ENCODE results near the gene ALOXE3.

The ALOXE3 gene

DNA sequence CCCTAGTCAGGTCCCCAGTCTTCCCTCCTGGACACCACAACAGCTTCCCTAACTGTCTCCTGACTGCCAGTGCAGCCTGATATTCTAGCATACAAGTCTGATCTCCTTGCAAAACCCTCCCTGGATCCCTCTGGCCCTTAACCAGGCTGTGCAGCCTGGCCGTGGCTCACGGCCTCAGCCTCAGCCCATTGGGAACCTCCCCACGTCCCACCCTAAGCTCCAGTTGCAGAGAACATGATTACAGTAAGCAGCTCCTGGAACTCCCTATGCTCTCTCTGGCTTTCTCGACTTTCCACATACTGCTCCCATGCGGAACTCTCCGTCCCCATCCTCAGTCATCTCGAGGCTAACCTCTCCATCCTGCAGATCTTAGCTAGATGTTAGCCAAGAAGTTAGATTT, 43.8 kb downstream of the ALOXE3 start:
- Mint-ChIP-seq H3K4me1 (peaks cover 20% of the 10 kb centered on the region), H3K27me3 (peaks cover 34% of the 10 kb centered on the region)
- DNase-seq (ENCODE audit: low spot score in 2 of 2), result no peak

DNA sequence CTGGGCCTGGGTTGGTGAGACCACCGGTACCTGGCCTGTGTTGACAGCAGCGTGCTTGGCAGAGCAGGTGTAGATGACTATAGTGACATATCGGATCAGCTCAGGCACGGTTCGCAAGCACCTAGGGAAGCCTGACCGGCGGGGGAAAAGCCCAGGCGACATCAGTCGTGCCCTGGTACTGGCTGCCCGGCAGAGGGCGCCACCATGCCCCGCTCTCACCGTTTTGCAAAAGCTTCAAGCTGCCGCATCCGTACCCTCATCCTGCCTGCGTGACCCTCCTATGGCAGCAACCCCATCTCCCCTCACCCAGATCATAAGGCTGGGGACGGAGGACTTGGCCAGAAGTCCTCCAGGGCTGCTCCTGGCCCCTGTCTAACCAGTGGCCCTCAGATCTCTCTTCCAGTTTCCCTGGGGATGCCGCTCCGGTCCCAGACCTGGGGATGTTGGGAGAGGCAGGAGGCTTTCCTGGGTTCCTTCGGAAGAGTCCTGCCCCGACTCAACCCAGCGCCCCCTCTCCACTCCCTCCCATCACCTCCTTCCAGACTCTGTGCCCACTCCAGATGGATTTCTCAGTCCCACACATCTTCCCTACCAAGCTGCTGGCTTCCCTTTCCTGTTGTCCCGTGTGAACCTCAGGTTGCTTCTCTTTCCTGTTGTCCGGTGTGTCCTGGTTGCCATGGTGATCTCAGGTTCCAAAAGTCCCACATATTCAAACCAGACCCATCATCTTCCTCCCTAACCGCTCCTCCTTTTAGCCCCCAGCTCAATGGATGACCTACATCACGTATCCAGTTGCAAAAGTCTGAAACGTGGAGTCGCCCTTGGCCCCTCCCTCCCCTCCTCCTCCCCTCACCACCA, 44.5 kb downstream of the ALOXE3 start:
- H3K27ac Mint-ChIP-seq, result peak overlapping the region; percentile 98
- peaks cover 21% of the 10 kb centered on the region for H3K4me1 Mint-ChIP-seq
- H3K4me3 Mint-ChIP-seq, result peak overlapping the region; percentile 80
- DNase-seq (ENCODE audit: low spot score in 2 of 2) (peak; percentile 91 to 94), ATAC-seq (ENCODE audit: low read depth) (peak; percentile 99)
- H3K27me3 Mint-ChIP-seq, result peaks cover 34% of the 10 kb centered on the region
- H3K9me3 Mint-ChIP-seq, result no peaks in the 10 kb centered on the region
- H3K36me3 Mint-ChIP-seq, result no peaks in the 10 kb centered on the region

More for the DNA sequence above, 43.8 kb downstream of the ALOXE3 start:
- H3K9me3 Mint-ChIP-seq, result no peaks in the 10 kb centered on the region
- no peaks in the 10 kb centered on the region for H3K36me3 Mint-ChIP-seq
- H3K4me3 Mint-ChIP-seq, result no peak overlapping the region
- no peak for ATAC-seq (ENCODE audit: low read depth)
- peak overlapping the region; percentile 98 for H3K27ac Mint-ChIP-seq

DNA sequence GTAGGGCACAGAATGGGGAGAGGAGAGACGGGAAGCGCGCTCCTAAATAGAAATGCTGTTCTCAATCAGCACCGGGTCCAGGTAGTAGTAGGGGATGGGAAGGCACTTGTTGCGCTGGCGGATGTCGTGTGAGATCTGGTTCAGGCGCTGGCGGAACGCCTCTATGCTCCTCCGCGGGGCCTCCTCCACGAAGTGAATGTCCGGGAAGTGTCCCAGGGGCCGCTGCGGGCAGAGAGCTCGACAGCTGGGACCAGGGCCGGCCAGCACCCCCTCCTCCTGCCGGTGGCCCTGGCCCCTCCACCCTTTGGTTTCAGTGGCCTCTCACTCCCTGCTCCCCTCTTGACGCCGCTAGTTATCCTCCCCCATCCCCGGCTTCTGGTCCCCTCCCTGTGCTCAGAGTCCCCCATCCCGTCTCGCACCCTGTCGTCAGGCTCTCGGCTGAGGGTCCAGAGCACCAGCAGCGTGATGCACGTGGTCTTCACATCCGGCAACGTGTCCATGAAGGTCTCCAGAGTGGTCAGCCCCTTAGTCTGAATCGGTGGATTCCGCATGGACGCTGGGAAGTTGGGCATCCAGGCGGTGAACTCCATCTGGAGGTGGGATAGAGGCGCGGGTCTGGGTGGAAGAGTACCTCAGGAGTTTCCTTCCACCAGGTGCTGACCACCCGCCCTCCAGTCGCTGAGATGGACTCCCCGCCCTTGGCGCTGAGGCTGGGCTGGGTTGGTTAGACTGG, 45.4 kb downstream of the ALOXE3 start:
- DNase-seq (ENCODE audit: low spot score in 2 of 2) (no peak), ATAC-seq (ENCODE audit: low read depth) (no peak)
- H3K4me3 Mint-ChIP-seq, result peak overlapping the region; percentile 80
- H3K27me3 Mint-ChIP-seq, result peaks cover 37% of the 10 kb centered on the region
- no peaks in the 10 kb centered on the region for H3K36me3 Mint-ChIP-seq
- H3K9me3 Mint-ChIP-seq, result no peaks in the 10 kb centered on the region
- H3K27ac Mint-ChIP-seq, result peak overlapping the region; percentile 98
- peaks cover 22% of the 10 kb centered on the region for H3K4me1 Mint-ChIP-seq

DNA sequence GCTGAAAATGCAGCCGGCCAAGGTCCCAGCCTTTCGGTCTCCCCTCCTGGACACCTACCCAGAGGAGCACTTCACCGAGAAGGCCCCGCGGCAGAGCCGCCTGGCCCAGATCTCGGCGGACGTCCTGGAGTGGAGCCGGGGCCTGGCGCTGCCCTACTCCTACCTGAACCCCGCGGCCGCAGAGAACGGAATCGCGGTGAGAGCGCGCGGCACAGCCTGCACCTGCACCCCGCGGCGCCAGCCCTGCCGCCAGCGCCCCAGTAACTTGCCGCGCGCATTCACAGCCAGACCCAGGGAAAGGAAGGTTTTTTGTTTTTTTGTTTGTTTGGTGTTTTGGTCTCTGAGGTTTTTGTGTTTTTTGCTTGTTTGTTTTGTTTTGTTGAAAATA, 46.0 kb downstream of the ALOXE3 start:
- no peaks in the 10 kb centered on the region for H3K36me3 Mint-ChIP-seq
- H3K27ac Mint-ChIP-seq, result peak overlapping the region; percentile 98
- no peaks in the 10 kb centered on the region for H3K9me3 Mint-ChIP-seq
- peaks cover 22% of the 10 kb centered on the region for H3K4me1 Mint-ChIP-seq
- H3K27me3 Mint-ChIP-seq, result peaks cover 34% of the 10 kb centered on the region
- H3K4me3 Mint-ChIP-seq, result peak overlapping the region; percentile 65
- ATAC-seq (ENCODE audit: low read depth) (no peak), DNase-seq (ENCODE audit: low spot score in 2 of 2) (no peak)

DNA sequence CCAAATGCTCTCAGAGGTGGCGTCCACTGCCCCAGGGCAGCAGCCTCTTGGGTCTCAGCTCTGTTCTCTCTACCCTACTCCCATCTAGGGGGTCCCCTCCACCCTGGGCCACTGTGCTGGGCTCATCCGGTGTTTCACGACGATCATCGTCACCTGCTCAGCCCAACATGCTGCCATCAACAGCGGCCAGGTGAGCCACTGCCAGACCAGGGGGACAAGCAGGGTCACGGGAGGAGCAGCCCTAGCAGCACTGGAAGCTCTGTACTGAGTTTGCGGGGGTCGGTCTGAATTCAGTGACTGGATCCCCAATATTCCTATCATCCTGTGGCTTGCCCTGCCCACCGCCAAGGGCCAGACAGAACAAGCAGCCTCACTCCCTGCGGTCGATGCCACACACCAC, 46.8 kb downstream of the ALOXE3 start:
- Mint-ChIP-seq H3K4me1 (peaks cover 22% of the 10 kb centered on the region), H3K27me3 (peaks cover 34% of the 10 kb centered on the region), H3K4me3 (no peak overlapping the region), H3K27ac (peak overlapping the region; percentile 98), H3K9me3 (no peaks in the 10 kb centered on the region), H3K36me3 (no peaks in the 10 kb centered on the region)
- ATAC-seq (ENCODE audit: low read depth) (no peak), DNase-seq (ENCODE audit: low spot score in 2 of 2) (no peak)

DNA sequence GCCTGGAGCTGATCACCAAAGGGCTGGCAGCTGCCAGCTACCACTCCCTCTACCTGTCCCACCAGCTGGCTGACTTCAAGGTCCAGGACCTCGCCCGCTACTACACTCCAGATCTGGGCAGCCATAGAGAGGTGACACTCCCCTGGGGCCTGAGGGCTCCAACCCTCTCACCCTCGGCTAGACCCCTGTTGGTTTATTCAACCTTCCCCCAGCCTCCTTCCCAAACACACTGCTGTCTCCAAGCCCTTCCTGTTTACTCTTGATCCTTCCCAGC, 48.8 kb downstream of the ALOXE3 start:
- H3K9me3 Mint-ChIP-seq, result no peaks in the 10 kb centered on the region
- ATAC-seq (ENCODE audit: low read depth) (no peak), DNase-seq (ENCODE audit: low spot score in 2 of 2) (no peak)
- no peak overlapping the region for H3K27ac Mint-ChIP-seq
- H3K4me1 Mint-ChIP-seq, result peaks cover 22% of the 10 kb centered on the region
- H3K27me3 Mint-ChIP-seq, result peaks cover 26% of the 10 kb centered on the region
- H3K36me3 Mint-ChIP-seq, result no peaks in the 10 kb centered on the region
- no peak overlapping the region for H3K4me3 Mint-ChIP-seq

DNA sequence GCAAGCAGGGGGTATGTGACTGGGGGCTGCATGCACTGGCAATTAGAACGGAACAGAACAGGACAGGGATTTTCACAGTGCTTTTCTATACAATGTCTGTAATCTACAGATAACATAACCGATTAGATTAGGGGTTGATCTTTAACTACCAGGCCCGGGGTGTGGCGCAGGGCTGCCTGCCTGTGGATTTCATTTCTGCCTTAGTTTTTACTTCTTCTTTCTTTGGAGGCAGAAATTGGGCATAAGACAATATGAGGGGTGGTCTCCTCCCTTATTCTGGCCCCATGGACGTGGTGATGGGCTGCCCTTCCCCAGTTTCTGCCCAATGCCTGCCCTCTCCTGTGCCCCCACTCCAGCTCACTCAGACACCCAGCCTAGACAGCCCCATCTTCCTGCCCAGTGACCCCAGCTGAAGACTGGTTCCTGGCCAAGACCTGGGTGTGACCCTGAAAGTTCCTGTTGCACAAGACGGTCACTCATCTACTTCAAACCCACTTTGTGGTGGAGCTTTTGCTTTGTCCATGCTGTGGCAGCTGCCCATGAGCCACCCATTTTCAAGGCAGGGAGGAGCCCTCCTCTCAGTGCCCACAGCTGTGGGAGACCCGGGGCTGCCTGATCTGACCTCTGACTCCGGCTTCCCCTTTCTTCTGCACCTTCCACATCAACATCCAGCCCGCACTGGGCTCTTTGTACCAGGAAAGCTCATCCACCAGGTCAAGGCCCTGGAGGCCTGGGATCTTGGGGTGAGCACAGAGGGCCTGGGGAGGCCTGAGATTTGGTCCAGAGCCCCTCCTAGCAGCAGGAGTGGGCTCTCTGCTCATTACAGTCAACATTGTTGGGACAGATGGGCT, 49.4 kb downstream of the ALOXE3 start:
- no peaks in the 10 kb centered on the region for H3K36me3 Mint-ChIP-seq
- DNase-seq (ENCODE audit: low spot score in 2 of 2) (no peak), ATAC-seq (ENCODE audit: low read depth) (no peak)
- peaks cover 25% of the 10 kb centered on the region for H3K27me3 Mint-ChIP-seq
- peaks cover 17% of the 10 kb centered on the region for H3K4me1 Mint-ChIP-seq
- H3K9me3 Mint-ChIP-seq, result no peaks in the 10 kb centered on the region
- no peak overlapping the region for H3K4me3 Mint-ChIP-seq
- no peak overlapping the region for H3K27ac Mint-ChIP-seq

DNA sequence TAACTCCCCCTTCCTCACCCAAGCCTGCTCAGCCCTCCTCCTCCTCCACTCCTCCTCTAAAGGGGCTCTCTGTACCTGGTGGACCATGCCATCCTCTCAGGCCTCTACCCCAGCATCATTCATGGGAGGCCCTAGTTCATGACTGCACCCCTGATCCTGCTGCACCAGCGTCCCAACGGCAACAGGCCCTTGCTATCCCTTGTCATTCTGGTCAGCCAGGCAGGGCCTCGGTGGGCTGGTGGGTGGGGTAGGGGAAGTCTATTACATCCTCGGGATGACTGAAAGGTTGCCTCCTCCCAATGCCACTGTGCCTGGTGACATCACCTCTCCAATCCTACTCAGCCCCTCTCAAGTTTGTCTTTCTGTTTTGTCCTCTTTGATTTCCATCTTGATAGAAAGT, 50.5 kb downstream of the ALOXE3 start:
- peaks cover 24% of the 10 kb centered on the region for H3K27me3 Mint-ChIP-seq
- peaks cover 9% of the 10 kb centered on the region for H3K4me1 Mint-ChIP-seq
- no peaks in the 10 kb centered on the region for H3K9me3 Mint-ChIP-seq
- H3K36me3 Mint-ChIP-seq, result no peaks in the 10 kb centered on the region
- H3K27ac Mint-ChIP-seq, result no peak overlapping the region
- no peak overlapping the region for H3K4me3 Mint-ChIP-seq
- ATAC-seq (ENCODE audit: low read depth) (no peak), DNase-seq (ENCODE audit: low spot score in 2 of 2) (no peak)

DNA sequence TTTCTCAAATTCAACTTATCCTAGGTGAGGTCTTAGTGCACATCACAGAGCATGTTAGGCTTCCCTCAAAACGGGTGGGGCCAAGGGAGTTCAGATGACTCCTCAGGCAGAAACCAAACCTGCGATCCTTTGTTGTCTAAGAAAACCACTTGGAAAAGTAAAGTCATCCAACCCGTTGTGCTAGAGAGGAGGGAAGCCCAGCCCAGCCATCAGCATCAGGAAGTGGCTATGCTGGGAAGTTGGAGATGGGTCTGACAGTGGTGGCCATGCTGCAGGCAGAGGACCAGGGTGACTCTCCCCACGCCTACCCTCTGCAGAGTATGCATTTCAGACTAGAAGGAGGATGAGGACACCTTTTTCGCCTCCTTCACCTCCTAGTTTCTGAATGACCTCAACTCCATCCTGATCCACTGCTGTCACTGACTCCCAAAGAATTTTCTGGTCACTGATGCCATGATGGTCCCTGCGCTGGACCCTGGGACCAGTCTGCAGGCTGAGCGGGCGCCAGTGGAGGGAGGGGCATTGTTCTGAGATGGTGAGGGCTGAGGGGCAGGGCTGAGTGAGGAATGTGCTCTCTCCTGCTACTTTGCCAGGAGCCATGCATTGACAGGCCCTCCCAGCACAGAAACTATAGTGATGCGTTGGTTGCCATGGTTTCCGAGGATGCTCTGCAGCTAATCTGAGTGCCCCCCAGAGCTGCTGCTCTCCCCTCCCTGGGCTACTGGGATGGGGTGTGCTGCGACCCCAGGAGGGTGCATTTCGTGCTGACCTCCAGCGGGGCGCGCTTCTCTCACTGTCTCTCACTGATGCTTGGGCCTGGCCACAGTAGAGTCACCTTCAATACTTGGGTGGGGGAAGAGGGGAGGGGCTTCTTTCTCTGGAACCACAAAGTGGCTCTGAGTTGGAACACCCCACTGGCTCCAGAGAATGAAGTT, 51.2 kb downstream of the ALOXE3 start:
- Mint-ChIP-seq H3K27me3 (peaks cover 25% of the 10 kb centered on the region), H3K4me3 (no peak overlapping the region), H3K36me3 (no peaks in the 10 kb centered on the region), H3K4me1 (peaks cover 5% of the 10 kb centered on the region), H3K9me3 (no peaks in the 10 kb centered on the region), H3K27ac (no peak overlapping the region)
- DNase-seq (ENCODE audit: low spot score in 2 of 2) (no peak), ATAC-seq (ENCODE audit: low read depth) (no peak)

DNA sequence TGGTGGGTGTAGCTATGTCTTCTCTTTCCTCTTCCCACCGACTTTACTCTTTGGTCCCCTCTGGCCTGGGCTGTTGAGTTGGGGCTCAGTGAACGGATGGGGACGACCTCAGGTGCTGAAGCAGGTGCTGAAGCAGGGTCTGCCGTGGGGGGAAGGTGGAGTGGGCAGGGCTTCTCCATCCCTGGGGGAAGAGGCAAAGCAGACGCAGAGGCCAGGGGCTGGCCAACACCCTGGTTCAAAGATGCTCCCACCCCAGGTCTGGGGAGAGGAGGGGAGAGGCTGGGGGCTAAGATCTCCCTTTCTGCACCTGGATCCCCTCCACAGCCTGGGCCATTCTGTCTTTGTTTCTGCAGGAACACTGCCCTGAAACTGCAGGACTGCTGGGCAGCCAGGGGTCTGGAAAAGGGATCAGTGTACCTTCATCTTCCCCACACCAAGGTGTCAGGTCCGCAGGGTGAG, 53.7 kb downstream of the ALOXE3 start:
- ATAC-seq (ENCODE audit: low read depth) (no peak), DNase-seq (ENCODE audit: low spot score in 2 of 2) (no peak)
- Mint-ChIP-seq H3K27ac (no peak overlapping the region), H3K27me3 (peaks cover 22% of the 10 kb centered on the region), H3K4me3 (no peak overlapping the region), H3K9me3 (no peaks in the 10 kb centered on the region), H3K36me3 (no peaks in the 10 kb centered on the region), H3K4me1 (peaks cover 5% of the 10 kb centered on the region)

DNA sequence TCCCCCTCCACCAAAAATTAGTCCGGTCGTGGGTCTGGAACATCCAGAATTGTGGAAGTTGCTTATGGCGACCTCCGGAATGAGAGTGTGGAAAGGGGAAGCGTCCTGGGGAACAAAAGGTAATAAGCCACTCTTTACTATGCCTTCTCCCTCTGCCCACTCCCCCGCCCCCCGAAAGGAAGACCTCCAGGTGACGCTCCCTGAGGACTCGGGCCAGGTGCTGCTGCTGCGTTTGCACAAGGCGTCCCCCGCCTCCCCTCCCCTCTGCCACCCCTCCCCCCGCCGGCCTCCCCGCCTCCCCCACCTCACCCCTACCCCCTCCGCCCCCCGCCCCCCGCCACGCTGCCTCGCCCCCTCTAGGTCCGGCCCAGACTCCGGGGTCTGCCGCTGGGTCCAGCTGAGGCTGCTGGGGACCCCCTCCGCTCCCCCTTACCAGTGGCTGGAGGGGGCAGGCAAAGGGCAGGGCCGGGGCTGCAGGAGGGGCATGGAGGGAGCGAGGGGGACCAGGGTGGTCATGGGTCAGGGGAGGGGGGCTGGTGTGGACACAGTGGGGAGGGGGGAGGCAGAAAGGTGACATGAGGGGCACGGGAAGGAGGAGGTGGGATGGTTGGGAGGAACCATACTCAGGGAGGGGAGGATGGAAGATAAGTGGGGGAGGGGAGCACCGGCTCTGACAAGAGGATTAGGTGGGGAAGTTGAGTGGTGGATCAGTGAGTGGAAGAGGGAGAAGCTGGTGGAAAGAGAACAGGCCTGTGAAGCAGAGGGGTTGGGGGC, 54.4 kb downstream of the ALOXE3 start:
- no peak overlapping the region for H3K4me3 Mint-ChIP-seq
- H3K9me3 Mint-ChIP-seq, result no peaks in the 10 kb centered on the region
- peaks cover 22% of the 10 kb centered on the region for H3K27me3 Mint-ChIP-seq
- DNase-seq (ENCODE audit: low spot score in 2 of 2) (no peak), ATAC-seq (ENCODE audit: low read depth) (no peak)
- peaks cover 2% of the 10 kb centered on the region for H3K4me1 Mint-ChIP-seq
- H3K27ac Mint-ChIP-seq, result no peak overlapping the region
- H3K36me3 Mint-ChIP-seq, result no peaks in the 10 kb centered on the region

DNA sequence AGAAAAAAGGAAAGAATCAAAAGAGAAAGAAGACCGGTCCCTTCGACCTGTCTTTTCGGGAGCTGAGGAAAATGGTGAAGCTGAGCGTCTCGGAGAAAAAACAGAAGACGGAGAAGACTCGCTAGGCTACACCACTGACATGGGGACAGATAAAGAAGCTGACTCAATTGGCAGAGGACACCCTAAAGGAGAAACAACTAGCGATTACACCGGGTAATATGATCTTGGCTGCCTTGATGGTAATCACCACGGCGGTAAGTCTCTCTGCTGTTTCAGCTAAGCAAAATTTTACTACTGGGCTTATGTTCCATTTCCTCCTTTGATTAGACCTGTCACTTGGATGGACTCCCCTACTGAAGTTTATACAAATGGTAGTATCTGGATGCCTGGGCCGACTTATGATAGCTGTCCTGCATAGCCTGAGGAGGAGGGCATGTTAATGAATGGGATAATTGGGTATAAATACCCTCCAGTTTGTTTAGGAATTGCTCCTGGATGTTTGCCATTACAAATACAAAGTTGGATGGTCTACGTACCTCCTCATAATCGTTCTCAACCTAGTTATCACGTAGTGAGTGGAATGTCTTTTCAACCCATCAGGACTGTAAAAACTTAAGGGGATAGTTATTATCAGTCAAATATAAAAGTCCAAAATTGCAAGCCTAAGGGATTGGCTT, 55.4 kb downstream of the ALOXE3 start:
- H3K4me1 Mint-ChIP-seq, result no peaks in the 10 kb centered on the region
- H3K9me3 Mint-ChIP-seq, result no peaks in the 10 kb centered on the region
- no peak for DNase-seq (ENCODE audit: low spot score in 2 of 2)
- peak overlapping the region; percentile 10 for H3K27ac Mint-ChIP-seq
- peaks cover 19% of the 10 kb centered on the region for H3K27me3 Mint-ChIP-seq
- ATAC-seq (ENCODE audit: low read depth), result no peak
- H3K36me3 Mint-ChIP-seq, result no peaks in the 10 kb centered on the region
- H3K4me3 Mint-ChIP-seq, result no peak overlapping the region

Measured in memory B cell (primary cell).